BE2C (cell line): Measurements from ENCODE around the gene ARHGAP26.

Experiments
- DNase-seq: peaks from one replicate; pipeline ENCODE4 v3.0.0-alpha.2; 2020
- H3K27me3 ChIP-seq: fragments of 250-450 bp; sonication (Bioruptor Pico); 2 replicates; pipeline ENCODE4 v1.5.1; 2020; ENCODE audit warnings: mild to moderate bottlenecking
- H3K36me3 ChIP-seq: fragments of 250-450 bp; sonication (Bioruptor Pico); 2 replicates; pipeline ENCODE4 v1.5.1; 2020; ENCODE audit warnings: mild to moderate bottlenecking
- H3K4me1 ChIP-seq: fragments of 250-450 bp; sonication (Bioruptor Pico); 2 replicates; pipeline ENCODE4 v1.5.1; 2020
- H3K4me3 ChIP-seq: 2 replicates; pipeline ENCODE4 v1.5.1; 2011; ENCODE audit warnings: low read depth, low read length
- H3K9me3 ChIP-seq: fragments of 250-450 bp; sonication (Bioruptor Pico); 2 replicates; pipeline ENCODE4 v1.5.1; 2020
- TF ChIP-seq, protein P1 (sequence below): IDR thresholded peaks from 2 replicates; pipeline ENCODE4 v1.5.1; 2012; ENCODE audit warnings: mild to moderate bottlenecking, low read depth, low read length

Gene ARHGAP26

GRCh38 chr5:143128412-143129071, 358.4 kb downstream of the ARHGAP26 start:
- DNase-seq = no peak
- Histone ChIP-seq H3K4me3 (no peak overlapping the region), H3K27me3 (no peaks in the 10 kb centered on the region), H3K4me1 (peaks cover 15% of the 10 kb centered on the region), H3K9me3 (no peaks in the 10 kb centered on the region), H3K36me3 (no peaks in the 10 kb centered on the region)
- TF ChIP-seq, protein P1, sequence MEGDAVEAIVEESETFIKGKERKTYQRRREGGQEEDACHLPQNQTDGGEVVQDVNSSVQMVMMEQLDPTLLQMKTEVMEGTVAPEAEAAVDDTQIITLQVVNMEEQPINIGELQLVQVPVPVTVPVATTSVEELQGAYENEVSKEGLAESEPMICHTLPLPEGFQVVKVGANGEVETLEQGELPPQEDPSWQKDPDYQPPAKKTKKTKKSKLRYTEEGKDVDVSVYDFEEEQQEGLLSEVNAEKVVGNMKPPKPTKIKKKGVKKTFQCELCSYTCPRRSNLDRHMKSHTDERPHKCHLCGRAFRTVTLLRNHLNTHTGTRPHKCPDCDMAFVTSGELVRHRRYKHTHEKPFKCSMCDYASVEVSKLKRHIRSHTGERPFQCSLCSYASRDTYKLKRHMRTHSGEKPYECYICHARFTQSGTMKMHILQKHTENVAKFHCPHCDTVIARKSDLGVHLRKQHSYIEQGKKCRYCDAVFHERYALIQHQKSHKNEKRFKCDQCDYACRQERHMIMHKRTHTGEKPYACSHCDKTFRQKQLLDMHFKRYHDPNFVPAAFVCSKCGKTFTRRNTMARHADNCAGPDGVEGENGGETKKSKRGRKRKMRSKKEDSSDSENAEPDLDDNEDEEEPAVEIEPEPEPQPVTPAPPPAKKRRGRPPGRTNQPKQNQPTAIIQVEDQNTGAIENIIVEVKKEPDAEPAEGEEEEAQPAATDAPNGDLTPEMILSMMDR = no peak

GRCh38 chr5:143129203-143129602, 359.0 kb downstream of the ARHGAP26 start:
- H3K4me3 ChIP-seq = no peak overlapping the region
- TF ChIP-seq, protein P1 = no peak
- H3K4me1 ChIP-seq = peaks cover 15% of the 10 kb centered on the region
- no peaks in the 10 kb centered on the region for H3K27me3 ChIP-seq
- DNase-seq = no peak
- H3K9me3 ChIP-seq = no peaks in the 10 kb centered on the region
- no peaks in the 10 kb centered on the region for H3K36me3 ChIP-seq

DNA sequence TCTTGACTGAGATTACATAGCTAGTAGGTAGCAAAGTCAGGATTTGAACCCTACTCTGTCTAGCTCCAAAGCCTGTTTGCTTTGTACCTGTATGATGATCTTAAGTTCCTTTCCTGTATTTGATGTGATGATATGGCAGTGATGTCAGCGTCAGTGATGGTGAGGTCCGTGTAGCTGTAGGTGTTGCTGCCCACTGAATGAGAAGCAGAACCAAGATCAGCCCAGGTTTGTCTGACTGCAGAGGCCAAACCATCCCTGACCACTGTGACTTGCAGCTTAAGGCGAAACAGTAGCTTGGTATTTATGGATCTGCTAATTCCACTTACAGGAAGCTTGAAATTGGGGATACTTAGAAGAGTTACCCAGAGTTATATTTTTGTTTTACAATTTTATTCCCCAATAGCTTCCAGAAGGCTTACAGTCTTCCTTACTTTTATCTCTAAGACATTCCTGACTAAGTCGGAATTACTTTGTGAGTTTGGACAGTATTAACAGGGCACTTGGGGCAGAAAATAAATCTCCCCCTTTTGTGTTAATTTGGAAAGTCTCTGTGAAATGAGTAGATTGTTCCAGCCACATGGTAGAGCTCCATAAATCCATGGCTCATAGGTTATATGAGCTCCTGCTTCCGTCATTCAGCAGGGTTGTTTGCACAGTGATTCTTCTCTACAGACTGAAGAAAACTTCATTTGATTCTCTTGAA, 359.9 kb downstream of the ARHGAP26 start:
- no peaks in the 10 kb centered on the region for H3K27me3 ChIP-seq
- TF ChIP-seq, protein P1 = no peak
- H3K4me3 ChIP-seq = no peak overlapping the region
- DNase-seq = no peak
- H3K36me3 ChIP-seq = peaks cover 3% of the 10 kb centered on the region; the same call in 1 of the 2 replicates
- H3K9me3 ChIP-seq = no peaks in the 10 kb centered on the region
- H3K4me1 ChIP-seq = peaks cover 10% of the 10 kb centered on the region

- TF ChIP-seq, protein P1 = no peak
- Histone ChIP-seq H3K36me3 (peaks cover 3% of the 10 kb centered on the region; the same call in 1 of the 2 replicates), H3K4me1 (peaks cover 7% of the 10 kb centered on the region), H3K9me3 (no peaks in the 10 kb centered on the region), H3K4me3 (no peak overlapping the region), H3K27me3 (no peaks in the 10 kb centered on the region)
- no peak for DNase-seq
These were observed 360.6 kb downstream of the ARHGAP26 start for GRCh38 chr5:143130613-143131305.

- DNase-seq = no peak
- TF ChIP-seq, protein P1 = no peak
- Histone ChIP-seq H3K4me3 (no peak overlapping the region), H3K36me3 (peaks cover 3% of the 10 kb centered on the region; the same call in 1 of the 2 replicates), H3K4me1 (peaks cover 11% of the 10 kb centered on the region), H3K9me3 (no peaks in the 10 kb centered on the region), H3K27me3 (no peaks in the 10 kb centered on the region)
These were observed 361.8 kb downstream of the ARHGAP26 start for GRCh38 chr5:143131972-143132371.
